OCI-M2 (cell line): Measurements from ENCODE around the gene ITGAL.
"Not testable (repeated sequence)": the region's sequence is repeated elsewhere in the genome, so short reads cannot be mapped to it uniquely, and the experiment has no call there.

Experiments
- DNase-seq: peaks from one replicate; lab custom pipeline; 2025; ENCODE audit not compliant: unreplicated experiment; lab: John Stamatoyannopoulos, UW

Gene ITGAL

GRCh38 chr16:30526137-30526822, 53.7 kb downstream of the ITGAL start, which contains the start of gene ZNF768:
Gene ZNF768, minus strand, starts transcription at chr16:30526566. Its CDS starts 153 bp downstream, at chr16:30526413.
- no peak for DNase-seq

GRCh38 chr16:30526823-30527634, 54.5 kb downstream of the ITGAL start:
- DNase-seq, result peak; percentile 72

- DNase-seq, result no peak
These were observed 55.2 kb downstream of the ITGAL start for GRCh38 chr16:30527635-30528178.

- DNase-seq, result no peak
These were observed 56.4 kb downstream of the ITGAL start for GRCh38 chr16:30528799-30529457.

- DNase-seq, result no peak
These were observed 57.9 kb downstream of the ITGAL start for GRCh38 chr16:30530163-30531037.

GRCh38 chr16:30532285-30533145, 60.0 kb downstream of the ITGAL start:
- no peak for DNase-seq

- DNase-seq, result no peak
These were observed 60.6 kb downstream of the ITGAL start for GRCh38 chr16:30533146-30533522.

- no peak for DNase-seq
These were observed 61.3 kb downstream of the ITGAL start for GRCh38 chr16:30533748-30534367.

GRCh38 chr16:30534368-30535105, 62.0 kb downstream of the ITGAL start, which contains the start of gene ZNF747:
Gene ZNF747, minus strand, starts transcription at chr16:30534858. Its CDS starts 179 bp downstream, at chr16:30534679.
- no peak for DNase-seq

- DNase-seq, result no peak
These were observed 62.7 kb downstream of the ITGAL start for GRCh38 chr16:30535106-30535776.

- DNase-seq, result no peak
These were observed 63.2 kb downstream of the ITGAL start for GRCh38 chr16:30535777-30536190.

- DNase-seq, result not testable (repeated sequence)
These were observed 64.0 kb downstream of the ITGAL start for GRCh38 chr16:30536391-30537024.

GRCh38 chr16:30539000-30539964, 66.7 kb downstream of the ITGAL start:
- DNase-seq, result no peak

GRCh38 chr16:30539986-30540526, 67.5 kb downstream of the ITGAL start:
- not testable (repeated sequence) for DNase-seq

GRCh38 chr16:30540916-30541464, 68.4 kb downstream of the ITGAL start:
- DNase-seq, result not testable (repeated sequence)
